ENCODE data around the gene INSRR. TPM values are rescaled to one million over a fixed set of nuclear protein-coding genes. Genes with fewer than 3 reads are reported as not detected.
A peak's percentile ranks its signal among the peaks of the same experiment; 100 is the strongest.

The INSRR gene
- total RNA-seq, 1 donor from 2014 or later, result 0.24 TPM

DNA sequence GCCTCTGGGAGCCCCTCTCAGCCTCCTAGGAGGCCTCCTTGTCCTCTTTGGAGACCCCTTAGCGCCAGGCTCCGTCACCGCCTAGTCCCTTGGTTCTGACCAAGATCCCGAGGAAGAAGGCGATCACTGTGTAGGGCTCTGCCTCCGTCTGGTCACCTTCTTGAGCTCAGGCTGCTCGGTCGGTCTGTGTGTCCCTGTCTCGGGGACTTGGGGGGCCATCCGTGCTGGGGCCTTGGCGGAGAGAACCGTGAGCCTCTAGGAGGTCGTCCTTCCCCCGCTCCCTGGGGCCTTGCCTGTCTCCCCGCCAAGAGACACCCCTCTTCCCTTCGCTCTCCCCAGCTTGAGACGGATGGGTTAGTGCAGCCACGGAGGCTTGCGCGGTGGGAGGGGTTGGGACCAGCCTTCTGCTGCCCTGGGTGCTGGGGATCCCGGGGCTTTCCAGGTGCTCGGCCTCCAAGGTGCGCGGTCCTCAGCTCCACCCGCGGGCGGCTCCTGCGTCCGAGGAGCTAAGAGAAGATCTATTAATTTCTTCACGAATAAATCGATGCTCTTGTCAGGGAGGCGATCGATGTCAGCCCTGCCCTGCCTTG lies 701 bp upstream of the INSRR start:
- DNase-seq (ENCODE audit: low spot score), result no peak
- intact Hi-C loops (cut with DNase I), result loop anchor here (1.0 to 10.0 kb wide), 5 partner anchors 20 to 165 kb away; partner anchors contain the start of genes ISG20L2 and METTL25B

DNA sequence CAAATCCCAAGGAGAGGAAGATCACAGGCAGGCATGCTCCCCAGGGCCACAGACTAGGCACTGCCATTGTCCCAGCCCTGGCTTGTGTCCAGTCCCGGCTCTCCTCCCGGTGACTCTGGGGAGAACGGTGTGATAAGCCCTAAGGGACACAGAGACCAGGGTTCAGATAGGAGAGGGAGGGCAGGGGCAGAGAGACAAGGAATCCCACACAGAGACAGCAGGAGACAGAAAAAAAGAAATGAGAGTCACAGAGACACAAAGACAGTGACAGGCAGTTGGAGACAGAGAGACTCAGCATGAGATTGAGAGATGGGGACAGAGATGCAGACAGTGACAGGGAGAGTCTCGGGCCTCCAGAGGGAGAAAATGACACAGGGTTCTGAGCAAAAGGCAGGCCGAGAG lies 361 bp downstream of the INSRR start:
- intact Hi-C loops (cut with DNase I), result loop anchor here (2.0 to 10.0 kb wide), 3 partner anchors 30 to 164 kb away; partner anchors contain the start of genes ISG20L2 and METTL25B
- no peak for DNase-seq (ENCODE audit: low spot score)

DNA sequence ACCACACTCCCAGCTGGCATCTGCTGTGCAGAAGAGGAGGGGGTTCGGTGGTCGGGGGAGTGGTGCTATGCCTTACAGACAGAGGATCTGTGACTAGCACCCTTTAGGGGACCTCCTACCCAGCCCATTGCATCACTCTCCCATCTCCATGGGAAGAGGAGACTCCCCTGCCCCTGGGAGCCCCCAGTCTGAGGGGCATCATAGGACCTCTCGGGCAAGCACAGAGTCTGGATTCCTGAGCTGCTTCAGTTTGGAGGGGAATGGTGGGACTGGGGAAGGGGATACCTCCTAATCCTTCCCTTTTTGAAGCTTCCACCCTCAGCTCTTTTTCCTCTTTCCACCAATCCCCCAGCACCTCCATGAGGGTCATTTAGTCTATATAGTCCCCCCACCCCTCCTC lies 1.4 kb downstream of the INSRR start:
- intact Hi-C loops (cut with DNase I), result loop anchor here (5.0 to 10.0 kb wide), 2 partner anchors 130 to 163 kb away; partner anchors contain the start of genes ISG20L2 and METTL25B
- no peak for DNase-seq (ENCODE audit: low spot score)

DNA sequence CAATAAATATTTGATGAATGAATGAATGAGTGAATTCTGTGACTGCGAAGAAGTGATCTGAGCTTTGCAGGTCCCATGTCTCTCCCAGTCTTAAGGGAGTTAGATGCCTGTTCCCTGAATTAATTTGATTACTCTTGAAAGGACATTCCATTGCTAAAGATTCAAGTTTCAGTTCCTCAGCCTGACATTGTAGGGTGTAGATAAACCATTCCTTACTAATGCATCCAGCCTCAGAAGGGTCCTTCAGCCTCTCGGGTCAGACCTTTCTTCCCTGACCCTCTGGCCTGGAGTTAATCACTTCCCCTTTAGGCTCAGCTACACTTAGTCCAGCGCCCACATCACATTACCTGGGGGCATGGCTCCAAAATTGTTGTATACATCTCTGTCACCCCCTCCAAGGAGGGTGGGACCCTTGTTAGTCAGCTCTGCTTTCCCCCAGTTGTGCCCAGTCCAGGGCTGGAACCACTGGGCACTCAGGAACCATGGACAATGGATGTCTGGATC lies 2.6 kb downstream of the INSRR start:
- intact Hi-C loops (cut with DNase I), result loop anchor here (5.0 to 10.0 kb wide), 2 partner anchors 129 to 162 kb away; partner anchors contain the start of genes ISG20L2 and METTL25B
- no peak for DNase-seq (ENCODE audit: low spot score)

DNA sequence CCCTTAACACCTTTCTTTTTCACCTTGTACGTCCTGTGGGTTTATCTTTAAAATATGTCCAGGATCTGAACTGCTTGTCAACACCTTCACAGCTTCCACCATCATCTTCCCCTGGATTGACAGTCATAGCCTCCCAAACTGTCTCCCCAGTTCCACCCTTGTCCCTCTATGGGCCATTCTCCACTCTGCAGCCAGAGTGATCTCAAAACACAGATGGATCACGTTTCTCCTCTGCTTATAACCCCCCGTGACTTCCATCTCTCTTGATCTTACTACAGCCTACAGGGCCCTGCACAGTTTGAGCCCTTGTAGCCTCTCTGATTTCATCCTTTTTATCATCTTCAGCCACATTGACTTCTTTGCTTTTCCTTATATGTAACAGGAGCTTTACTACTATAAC lies 4.3 kb downstream of the INSRR start:
- intact Hi-C loops (cut with DNase I), result loop anchor here (5.0 to 10.0 kb wide), 2 partner anchors 127 to 160 kb away; partner anchors contain the start of genes ISG20L2 and METTL25B
- no peak for DNase-seq (ENCODE audit: low spot score)

DNA sequence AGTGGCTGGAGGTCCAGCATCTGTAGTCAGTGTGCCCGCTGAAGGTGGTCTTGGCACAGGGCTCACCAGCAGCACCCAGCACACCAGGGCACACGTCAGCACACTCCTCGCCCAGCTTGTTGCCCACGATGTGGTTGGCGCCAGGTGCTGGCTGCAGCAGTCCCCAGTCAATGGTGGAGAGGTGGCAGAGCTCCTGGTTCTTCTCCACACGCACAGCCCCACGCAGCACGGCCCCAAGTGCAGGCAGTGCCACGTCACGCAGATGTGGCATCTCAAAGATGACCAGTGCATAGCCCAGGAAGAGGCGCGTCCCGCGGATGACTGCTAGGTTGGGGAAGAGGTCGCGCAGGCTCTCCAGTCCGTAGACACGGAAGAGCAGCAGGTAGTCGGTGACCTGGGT lies 5.2 kb downstream of the INSRR start:
- intact Hi-C loops (cut with DNase I), result loop anchor here (10.0 kb wide), 1 partner anchor 159 kb away; no protein-coding TSS in a partner anchor
- no peak for DNase-seq (ENCODE audit: low spot score)

DNA sequence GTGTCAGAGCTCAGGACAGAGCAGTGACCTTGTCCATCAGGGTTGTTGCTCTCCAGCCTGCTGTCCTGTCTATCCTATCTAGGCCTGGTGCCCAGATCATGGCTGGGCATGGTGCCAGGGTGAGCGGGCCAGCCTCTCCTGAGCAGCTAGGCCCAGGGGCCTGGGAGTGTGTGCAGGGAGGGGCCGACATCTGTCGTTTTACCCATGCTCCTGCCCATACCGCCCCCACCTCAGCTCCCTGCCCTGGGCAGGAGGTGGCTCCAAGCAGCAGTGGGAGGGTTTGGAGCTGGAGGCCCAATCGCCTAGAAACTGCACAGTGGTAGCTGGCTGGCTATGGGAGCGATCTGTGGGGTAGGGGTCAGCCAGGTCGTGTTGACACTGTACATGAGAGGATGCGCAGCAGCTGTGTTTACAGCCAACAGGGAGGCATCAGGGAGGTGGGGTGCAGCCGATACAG lies 6.5 kb downstream of the INSRR start:
- peak; percentile 93 for DNase-seq (ENCODE audit: low spot score)
- intact Hi-C loops (cut with DNase I), result loop anchor here (10.0 kb wide), 1 partner anchor 158 kb away; no protein-coding TSS in a partner anchor

DNA sequence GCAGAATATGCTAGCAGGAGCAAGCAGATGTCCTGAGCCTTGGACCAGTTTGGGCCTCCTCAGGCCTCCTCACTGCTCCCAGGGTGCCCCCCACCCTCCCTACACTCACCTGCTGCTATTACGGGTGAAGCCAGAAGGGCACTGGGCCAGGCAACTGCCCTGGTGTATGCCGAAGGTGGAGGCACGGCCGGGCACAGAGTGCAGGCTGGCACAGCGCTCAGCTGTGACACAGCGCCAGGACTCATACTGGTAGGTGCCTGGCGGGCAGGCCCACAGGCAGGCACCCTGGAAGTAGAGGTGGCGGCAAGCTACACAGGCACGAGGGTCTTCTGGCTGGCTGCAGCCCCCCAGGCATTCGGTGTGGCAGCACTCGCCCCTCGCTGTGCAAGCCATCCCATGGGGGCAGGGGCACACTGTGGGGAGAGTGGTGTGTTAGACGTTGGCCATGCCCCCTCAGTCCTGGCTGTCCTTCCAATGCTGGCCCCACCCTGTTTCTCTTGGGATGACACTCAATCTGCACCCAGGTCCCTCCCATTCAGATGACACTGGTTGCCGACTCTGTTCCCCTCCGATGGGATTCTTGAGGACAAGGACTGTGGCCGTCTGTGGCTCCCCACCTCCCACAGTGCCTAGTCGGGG lies 7.0 kb downstream of the INSRR start:
- intact Hi-C loops (cut with DNase I), result loop anchor here (10.0 kb wide), 1 partner anchor 157 kb away; no protein-coding TSS in a partner anchor

DNA sequence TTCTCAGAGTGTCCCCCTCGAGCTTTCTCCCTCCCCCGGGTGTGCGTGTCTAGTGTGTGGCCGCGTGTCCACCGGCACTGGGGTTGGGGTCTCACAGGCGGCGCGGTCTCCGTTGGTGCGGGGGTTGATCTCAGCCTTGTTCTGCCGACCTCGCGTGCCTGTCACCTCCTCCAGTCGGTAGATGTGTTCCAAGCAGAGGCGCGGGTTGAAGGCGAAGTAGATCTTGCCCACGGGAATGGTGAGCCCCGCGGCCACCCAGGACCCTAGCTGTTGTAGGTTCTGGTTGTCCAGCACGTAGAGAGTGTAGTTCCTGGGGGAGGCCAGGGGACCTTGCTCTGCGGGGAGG lies 9.8 kb downstream of the INSRR start:
- intact Hi-C loops (cut with DNase I), result no loop called here
- DNase-seq (ENCODE audit: low spot score), result no peak

More for the DNA sequence above, 7.0 kb downstream of the INSRR start:
- DNase-seq (ENCODE audit: low spot score), result no peak

DNA sequence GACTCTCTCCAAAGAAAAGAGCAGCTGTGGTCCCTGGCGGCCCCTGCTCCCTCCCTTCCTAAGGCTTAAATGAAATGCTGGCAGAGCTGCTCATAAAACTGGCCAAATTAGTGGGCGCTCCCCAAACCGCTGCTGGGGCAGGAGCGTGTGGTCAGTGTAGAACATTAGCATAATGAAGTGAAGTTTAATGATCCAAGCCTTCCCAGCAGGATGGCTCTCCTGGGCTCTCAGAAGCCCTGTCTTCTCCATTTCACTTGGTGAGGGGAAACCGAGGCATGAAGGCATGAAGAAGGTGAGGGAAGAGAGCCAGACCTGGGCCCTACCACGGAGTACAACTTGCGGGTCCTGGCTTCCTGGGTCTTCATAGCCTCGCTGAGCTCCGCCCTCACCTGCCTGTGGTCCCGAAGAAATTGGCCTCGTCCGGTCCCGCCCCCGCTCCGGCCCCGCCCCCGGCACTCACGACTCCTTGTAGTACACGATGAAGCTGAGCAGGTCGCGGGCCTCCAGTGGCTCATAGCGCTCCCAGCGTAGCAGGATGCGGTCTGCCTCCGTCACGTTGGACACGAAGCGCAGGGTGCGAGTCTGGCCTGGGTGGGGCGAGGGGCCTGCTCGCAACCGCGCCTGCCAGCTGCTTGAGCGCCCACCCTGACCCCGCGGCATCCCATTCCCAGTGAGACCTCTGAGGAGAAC lies 10.3 kb downstream of the INSRR start:
- intact Hi-C loops (cut with DNase I), result no loop called here
- no peak for DNase-seq (ENCODE audit: low spot score)

DNA sequence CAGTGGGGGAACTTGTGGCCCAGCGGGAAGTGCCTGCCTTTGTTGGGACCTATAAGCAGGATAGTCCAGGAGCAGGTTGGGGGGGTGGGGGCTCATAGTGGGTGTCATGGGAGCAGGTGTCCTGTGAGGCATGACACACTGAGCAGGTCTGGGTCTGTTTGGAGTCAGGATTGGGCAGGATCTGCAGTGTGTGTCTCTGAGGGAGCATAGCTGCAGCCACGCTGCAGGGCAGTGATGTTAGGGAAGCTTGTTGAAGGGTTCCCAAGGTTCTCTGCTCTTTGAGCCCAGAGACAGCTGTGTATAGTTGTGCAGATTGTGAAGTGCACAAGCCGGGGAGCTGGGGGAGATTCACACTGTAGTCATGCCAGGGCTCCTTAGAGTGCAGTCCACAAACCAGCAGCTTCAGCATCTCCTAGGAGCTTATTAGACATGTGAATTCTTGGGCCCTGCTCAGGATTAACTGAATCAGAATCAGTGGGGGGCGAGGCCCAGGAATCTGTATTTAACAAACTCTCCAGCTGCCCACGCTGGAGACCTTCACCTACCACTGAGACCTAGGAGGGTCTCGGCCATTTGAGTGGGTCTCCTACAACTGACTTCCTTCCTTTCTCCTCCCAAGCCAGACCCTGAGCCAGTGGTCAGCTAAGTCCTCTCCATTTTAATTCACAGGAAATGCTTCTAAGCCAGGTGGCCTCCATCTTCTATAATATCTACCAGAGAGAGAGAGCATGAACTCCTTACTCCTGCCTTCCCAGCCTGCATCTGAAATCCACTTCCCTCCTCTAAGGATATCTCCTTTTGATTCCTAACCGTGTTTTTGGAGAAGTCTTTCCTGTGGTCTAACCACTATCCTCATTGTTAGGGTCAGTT lies 11.1 kb downstream of the INSRR start:
- no peak for DNase-seq (ENCODE audit: low spot score)
- intact Hi-C loops (cut with DNase I), result no loop called here

DNA sequence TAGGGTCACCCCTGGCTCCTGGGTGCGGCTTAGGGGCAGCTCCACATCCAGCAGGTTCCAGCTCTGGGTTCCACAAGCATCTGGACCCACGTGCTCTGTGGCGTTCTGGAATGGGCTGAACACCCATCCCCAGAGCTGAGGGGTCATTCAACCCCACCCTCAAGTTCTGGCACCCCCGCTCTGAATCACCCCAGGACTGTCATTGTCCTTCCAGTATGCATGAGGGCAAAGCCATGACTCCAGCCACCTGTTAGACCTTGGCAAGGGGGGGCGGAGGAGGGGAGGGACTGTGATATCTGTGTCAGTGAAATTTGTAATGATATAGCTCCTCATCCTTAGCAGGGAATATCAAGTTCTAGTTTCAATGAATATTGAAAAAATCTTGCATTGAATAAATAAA lies 12.3 kb downstream of the INSRR start:
- DNase-seq (ENCODE audit: low spot score), result no peak
- intact Hi-C loops (cut with DNase I), result no loop called here

DNA sequence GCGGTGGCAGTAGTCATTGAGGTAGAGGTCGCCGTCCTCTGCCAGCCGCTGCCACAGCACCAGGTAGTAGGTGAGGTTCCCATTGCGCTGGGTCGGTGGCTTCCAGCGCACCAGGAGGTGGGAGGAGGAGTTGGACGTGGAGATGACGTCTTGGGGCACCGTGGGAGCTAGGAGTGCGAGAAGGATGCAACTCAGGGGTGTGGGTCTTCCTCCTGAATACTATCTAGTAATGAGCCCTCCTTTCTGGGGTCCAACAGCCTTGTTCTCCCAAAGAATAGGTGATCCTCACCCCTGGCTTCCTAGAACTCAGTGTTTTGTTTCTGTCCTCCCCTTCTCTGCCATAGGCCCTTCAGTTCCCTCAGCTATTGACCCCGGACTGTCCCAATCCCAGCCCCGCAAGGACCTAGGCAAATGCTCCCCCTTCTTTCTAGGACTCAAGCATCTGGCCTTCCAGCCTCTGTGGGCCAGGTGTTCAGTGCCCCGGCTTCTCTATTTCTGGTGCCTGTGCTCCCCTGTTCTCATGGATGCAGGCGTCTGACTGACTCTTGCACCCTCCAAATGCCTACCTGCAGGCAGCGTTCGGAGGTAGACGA lies 12.9 kb downstream of the INSRR start:
- intact Hi-C loops (cut with DNase I), result no loop called here
- DNase-seq (ENCODE audit: low spot score), result no peak

DNA sequence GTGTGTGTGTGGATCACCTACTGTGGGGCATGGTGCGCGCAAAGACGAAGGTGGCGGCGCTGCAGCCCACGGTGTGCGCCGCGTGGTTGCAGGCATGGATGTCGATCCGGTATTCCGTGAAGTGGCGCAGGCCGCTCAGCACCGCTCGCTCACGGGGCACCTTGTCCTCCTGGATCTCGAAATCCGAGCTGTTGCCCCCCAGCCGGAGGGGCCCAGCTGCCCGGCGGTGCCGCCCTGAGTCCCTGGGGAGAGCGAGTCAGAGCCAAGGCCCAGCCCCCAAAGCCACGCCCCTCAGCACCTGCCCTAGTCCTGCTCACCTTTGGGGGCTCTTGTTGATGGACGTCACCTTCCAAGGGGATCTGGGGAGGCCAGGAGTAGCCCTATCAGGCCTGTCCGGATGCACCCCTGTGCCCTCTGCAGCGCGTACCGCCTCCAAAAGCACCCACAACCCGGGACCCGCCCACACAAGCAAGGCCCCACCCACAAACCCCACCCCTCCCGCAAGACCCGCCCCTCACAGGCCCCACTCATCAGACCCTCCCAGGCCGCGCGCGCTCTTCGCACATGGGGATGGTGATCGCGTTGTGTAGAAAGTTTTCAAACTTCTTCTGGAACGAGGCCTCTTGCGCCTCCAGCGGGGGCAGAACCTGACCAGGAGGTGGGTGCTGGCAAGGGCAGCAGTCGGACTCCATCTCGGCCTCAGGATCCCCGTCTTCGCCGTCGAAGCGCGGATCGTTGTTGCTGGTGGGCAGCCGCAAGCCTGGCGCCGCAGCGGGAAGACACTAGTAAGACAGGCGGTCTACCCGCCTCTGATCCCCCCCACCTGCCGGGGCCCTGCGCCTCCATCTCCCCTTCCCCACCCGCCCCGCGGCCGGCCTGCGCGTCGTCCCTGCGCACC lies 13.6 kb downstream of the INSRR start:
- intact Hi-C loops (cut with DNase I), result no loop called here
- no peak for DNase-seq (ENCODE audit: low spot score)

DNA sequence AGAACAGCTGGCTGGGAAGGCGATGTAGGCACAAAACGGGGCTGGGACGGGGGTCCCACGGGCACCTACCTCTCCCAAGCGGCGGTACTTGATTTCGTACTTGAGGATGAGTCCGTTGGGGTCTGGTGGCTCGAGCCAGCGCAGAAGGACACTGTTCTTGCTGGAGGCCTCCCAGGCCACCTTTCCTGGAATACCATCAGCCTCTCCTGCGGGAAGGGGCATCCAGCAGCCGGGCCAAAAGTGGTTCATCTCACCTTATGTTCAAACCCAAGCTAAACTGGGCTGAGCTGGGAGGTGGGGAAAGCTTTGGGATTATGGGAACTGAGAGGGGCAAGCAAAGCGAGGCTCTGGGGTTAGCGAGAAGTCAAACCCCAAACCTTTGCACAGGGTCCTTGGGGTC lies 14.3 kb downstream of the INSRR start:
- intact Hi-C loops (cut with DNase I), result loop anchor here (5.0 kb wide), 1 partner anchor 83 kb away; no protein-coding TSS in a partner anchor
- no peak for DNase-seq (ENCODE audit: low spot score)

DNA sequence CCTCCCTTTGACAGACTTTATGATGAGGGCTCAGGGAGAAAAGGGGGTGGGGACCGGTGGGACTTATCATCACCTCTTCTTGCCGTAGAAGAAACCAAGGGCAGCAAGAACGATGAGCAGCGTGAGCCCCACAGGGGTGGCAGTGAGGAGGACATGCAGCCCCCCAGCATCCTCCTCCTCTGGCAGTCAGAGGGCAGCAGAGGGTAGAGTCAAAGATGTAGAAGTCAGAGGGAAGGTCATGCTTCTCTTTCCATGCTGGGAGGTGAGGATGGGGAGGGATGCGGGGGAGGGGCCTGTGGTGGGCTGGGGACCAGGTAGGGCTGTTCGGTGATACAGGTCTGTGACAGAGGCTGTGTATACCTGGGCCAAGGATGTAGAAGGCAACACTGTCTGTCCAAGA lies 14.8 kb downstream of the INSRR start:
- DNase-seq (ENCODE audit: low spot score), result no peak
- intact Hi-C loops (cut with DNase I), result loop anchor here (5.0 kb wide), 1 partner anchor 83 kb away; no protein-coding TSS in a partner anchor

DNA sequence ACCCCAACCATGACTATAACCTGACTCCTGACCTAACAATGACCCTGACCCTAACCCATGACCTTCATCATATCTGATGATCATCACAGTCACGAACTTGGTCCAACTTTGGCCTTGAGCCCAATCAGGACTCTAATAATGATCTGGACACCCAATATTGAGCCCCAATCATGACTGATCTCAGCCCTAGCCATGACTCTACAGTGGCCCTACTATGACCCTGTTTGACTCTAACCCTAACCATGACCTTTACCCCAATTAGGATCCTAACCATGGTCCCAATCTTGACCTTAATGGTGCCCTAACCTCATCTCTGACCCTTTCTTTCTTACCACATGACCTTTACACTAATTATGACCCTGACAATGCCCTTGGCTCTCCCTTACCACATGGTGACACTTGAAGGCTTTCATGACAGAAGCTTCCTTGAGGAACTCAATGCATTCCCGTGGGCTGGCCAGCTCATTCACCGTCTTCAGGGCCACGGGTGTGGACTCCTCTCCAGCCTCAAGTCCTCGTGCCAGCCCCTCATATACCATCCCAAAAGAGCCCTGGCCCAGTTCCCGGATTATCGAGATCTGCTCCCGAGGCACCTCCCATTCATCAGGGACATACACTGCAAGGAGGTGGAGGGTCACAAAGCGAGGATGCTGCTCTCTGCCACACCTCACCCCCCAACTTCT lies 16.2 kb downstream of the INSRR start:
- intact Hi-C loops (cut with DNase I), result loop anchor here (5.0 kb wide), 1 partner anchor 85 kb away; no protein-coding TSS in a partner anchor
- DNase-seq (ENCODE audit: low spot score), result no peak

Data from cardiac septum (tissue), 1 donor.